ENCODE results near the gene ZNF227. TPM values are rescaled to one million over a fixed set of nuclear protein-coding genes. Genes with fewer than 3 reads are reported as not detected.

Gene ZNF227
- total and polyA plus RNA-seq, 9 of the 15 experiments (the other 6 are each of a cell fraction or from before 2014, with no cell fraction given) = 3.0 to 15.1 (median 10.0) TPM

DNA sequence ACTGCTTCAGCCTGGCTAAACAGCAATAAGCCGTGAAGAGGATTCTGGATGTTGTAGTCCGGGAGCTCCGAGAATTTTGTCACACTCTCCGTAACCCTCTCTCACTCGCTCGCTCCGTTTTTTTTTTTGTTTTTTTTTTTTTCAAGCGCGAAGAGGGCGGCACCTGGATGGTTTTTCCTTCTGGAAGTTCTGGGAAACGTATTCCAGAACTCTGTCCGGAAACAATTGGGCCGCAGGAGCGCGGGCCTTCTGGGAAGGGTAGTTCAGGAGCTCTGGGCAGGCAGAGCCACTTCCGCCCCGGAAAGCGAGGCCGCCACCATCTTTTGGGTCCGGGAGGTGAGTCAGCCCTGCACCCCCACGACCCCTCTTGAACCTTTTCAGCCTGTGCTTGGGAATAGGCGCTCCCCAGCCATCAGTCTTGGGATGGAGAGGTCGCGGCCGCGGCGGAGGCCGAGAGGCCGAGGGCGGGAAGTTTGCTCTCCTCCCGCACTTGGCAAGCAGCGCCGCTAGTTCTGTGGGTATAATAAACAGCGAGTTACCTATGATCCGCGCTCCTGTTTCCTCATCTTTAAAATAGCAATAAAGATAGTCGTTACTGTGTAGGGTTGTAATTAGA, at the start of gene ZNF227 (continued):
- TF ChIP-seq ETS2 (tag; IDR thresholded peaks at IDR 0.05; ENCODE audit: borderline replicate concordance, poor library complexity, severe bottlenecking) = no peak
- no peak for TF ChIP-seq THRAP3 (IDR thresholded peaks at IDR 0.05; ENCODE audit: borderline replicate concordance)
- TF ChIP-seq, protein P1, sequence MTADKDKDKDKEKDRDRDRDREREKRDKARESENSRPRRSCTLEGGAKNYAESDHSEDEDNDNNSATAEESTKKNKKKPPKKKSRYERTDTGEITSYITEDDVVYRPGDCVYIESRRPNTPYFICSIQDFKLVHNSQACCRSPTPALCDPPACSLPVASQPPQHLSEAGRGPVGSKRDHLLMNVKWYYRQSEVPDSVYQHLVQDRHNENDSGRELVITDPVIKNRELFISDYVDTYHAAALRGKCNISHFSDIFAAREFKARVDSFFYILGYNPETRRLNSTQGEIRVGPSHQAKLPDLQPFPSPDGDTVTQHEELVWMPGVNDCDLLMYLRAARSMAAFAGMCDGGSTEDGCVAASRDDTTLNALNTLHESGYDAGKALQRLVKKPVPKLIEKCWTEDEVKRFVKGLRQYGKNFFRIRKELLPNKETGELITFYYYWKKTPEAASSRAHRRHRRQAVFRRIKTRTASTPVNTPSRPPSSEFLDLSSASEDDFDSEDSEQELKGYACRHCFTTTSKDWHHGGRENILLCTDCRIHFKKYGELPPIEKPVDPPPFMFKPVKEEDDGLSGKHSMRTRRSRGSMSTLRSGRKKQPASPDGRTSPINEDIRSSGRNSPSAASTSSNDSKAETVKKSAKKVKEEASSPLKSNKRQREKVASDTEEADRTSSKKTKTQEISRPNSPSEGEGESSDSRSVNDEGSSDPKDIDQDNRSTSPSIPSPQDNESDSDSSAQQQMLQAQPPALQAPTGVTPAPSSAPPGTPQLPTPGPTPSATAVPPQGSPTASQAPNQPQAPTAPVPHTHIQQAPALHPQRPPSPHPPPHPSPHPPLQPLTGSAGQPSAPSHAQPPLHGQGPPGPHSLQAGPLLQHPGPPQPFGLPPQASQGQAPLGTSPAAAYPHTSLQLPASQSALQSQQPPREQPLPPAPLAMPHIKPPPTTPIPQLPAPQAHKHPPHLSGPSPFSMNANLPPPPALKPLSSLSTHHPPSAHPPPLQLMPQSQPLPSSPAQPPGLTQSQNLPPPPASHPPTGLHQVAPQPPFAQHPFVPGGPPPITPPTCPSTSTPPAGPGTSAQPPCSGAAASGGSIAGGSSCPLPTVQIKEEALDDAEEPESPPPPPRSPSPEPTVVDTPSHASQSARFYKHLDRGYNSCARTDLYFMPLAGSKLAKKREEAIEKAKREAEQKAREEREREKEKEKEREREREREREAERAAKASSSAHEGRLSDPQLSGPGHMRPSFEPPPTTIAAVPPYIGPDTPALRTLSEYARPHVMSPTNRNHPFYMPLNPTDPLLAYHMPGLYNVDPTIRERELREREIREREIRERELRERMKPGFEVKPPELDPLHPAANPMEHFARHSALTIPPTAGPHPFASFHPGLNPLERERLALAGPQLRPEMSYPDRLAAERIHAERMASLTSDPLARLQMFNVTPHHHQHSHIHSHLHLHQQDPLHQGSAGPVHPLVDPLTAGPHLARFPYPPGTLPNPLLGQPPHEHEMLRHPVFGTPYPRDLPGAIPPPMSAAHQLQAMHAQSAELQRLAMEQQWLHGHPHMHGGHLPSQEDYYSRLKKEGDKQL (CRISPR knock-in tag; IDR thresholded peaks at IDR 0.05; ENCODE audit: borderline replicate concordance) = no peak
- no peak for TF ChIP-seq RFX7 (CRISPR knock-in tag; IDR thresholded peaks at IDR 0.05)
- TF ChIP-seq FOXA3 (CRISPR knock-in tag; conservative IDR thresholded peaks at IDR 0.05 in 1 of 2, IDR thresholded peaks at IDR 0.05 in 1 of 2) = no peak
- no peak for TF ChIP-seq ZNF224 (CRISPR knock-in tag; IDR thresholded peaks at IDR 0.05)
- TF ChIP-seq FOXM1 (IDR thresholded peaks at IDR 0.05; ENCODE audit: low read depth) = no peak
- no peak for TF ChIP-seq FOXM1 (CRISPR knock-in tag; IDR thresholded peaks at IDR 0.05; ENCODE audit: low read depth)
- TF ChIP-seq, protein P2, sequence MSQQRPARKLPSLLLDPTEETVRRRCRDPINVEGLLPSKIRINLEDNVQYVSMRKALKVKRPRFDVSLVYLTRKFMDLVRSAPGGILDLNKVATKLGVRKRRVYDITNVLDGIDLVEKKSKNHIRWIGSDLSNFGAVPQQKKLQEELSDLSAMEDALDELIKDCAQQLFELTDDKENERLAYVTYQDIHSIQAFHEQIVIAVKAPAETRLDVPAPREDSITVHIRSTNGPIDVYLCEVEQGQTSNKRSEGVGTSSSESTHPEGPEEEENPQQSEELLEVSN (IDR thresholded peaks at IDR 0.05; ENCODE audit: borderline replicate concordance in 1 of 2, extremely low read depth in 1 of 2, insufficient read depth in 1 of 2, insufficient read length in 1 of 2, low read depth in 1 of 2, low read length in 1 of 2, poor library complexity in 1 of 2, severe bottlenecking in 1 of 2) = peak in 1 of 2 experiments; percentile 32
- TF ChIP-seq, protein P3, sequence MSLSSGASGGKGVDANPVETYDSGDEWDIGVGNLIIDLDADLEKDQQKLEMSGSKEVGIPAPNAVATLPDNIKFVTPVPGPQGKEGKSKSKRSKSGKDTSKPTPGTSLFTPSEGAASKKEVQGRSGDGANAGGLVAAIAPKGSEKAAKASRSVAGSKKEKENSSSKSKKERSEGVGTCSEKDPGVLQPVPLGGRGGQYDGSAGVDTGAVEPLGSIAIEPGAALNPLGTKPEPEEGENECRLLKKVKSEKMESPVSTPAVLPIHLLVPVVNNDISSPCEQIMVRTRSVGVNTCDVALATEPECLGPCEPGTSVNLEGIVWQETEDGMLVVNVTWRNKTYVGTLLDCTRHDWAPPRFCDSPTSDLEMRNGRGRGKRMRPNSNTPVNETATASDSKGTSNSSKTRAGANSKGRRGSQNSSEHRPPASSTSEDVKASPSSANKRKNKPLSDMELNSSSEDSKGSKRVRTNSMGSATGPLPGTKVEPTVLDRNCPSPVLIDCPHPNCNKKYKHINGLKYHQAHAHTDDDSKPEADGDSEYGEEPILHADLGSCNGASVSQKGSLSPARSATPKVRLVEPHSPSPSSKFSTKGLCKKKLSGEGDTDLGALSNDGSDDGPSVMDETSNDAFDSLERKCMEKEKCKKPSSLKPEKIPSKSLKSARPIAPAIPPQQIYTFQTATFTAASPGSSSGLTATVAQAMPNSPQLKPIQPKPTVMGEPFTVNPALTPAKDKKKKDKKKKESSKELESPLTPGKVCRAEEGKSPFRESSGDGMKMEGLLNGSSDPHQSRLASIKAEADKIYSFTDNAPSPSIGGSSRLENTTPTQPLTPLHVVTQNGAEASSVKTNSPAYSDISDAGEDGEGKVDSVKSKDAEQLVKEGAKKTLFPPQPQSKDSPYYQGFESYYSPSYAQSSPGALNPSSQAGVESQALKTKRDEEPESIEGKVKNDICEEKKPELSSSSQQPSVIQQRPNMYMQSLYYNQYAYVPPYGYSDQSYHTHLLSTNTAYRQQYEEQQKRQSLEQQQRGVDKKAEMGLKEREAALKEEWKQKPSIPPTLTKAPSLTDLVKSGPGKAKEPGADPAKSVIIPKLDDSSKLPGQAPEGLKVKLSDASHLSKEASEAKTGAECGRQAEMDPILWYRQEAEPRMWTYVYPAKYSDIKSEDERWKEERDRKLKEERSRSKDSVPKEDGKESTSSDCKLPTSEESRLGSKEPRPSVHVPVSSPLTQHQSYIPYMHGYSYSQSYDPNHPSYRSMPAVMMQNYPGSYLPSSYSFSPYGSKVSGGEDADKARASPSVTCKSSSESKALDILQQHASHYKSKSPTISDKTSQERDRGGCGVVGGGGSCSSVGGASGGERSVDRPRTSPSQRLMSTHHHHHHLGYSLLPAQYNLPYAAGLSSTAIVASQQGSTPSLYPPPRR (CRISPR knock-in tag; IDR thresholded peaks at IDR 0.05; ENCODE audit: borderline replicate concordance) = no peak
- TF ChIP-seq ZNF778 (CRISPR knock-in tag; IDR thresholded peaks at IDR 0.05) = no peak
- TF ChIP-seq, protein P4, sequence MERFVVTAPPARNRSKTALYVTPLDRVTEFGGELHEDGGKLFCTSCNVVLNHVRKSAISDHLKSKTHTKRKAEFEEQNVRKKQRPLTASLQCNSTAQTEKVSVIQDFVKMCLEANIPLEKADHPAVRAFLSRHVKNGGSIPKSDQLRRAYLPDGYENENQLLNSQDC (CRISPR knock-in tag; IDR thresholded peaks at IDR 0.05) = no peak
- no peak for TF ChIP-seq ZNF282 (CRISPR knock-in tag; IDR thresholded peaks at IDR 0.05)
- TF ChIP-seq SIN3A (IDR thresholded peaks at IDR 0.05; ENCODE audit: borderline replicate concordance in 2 of 2, control insufficient read depth in 1 of 2, low read depth in 2 of 2, low read length in 2 of 2) = no peak
- TF ChIP-seq HDAC2 (IDR thresholded peaks at IDR 0.05) = no peak
